ENCODE data around the gene RAPGEF5.

The RAPGEF5 gene

GRCh38 chr7:22280031-22280430 lies 76.9 kb downstream of the RAPGEF5 start:
- no peak for TF ChIP-seq CTCF (IDR thresholded peaks at IDR 0.05)
- TF ChIP-seq ZFX (IDR thresholded peaks at IDR 0.05; ENCODE audit: borderline replicate concordance): no peak
- no peak overlapping the region for H3K27ac ChIP-seq

GRCh38 chr7:22278660-22279059 lies 78.3 kb downstream of the RAPGEF5 start:
- no peak overlapping the region for H3K27ac ChIP-seq
- TF ChIP-seq ZFX (IDR thresholded peaks at IDR 0.05; ENCODE audit: borderline replicate concordance): no peak
- no peak for TF ChIP-seq CTCF (IDR thresholded peaks at IDR 0.05)

- TF ChIP-seq CTCF (IDR thresholded peaks at IDR 0.05): no peak
- no peak for TF ChIP-seq ZFX (IDR thresholded peaks at IDR 0.05; ENCODE audit: borderline replicate concordance)
- H3K27ac ChIP-seq: no peak overlapping the region
These were observed 79.6 kb downstream of the RAPGEF5 start for GRCh38 chr7:22277375-22277774.

- no peak overlapping the region for H3K27ac ChIP-seq
These were observed 81.3 kb downstream of the RAPGEF5 start for GRCh38 chr7:22275661-22276060.

GRCh38 chr7:22271311-22271710 lies 85.6 kb downstream of the RAPGEF5 start:
- TF ChIP-seq ZFX (IDR thresholded peaks at IDR 0.05; ENCODE audit: borderline replicate concordance) (no peak), CTCF (IDR thresholded peaks at IDR 0.05) (no peak)
- no peak overlapping the region for H3K27ac ChIP-seq

More at GRCh38 chr7:22275661-22276060, 81.3 kb downstream of the RAPGEF5 start:
- TF ChIP-seq ZFX (IDR thresholded peaks at IDR 0.05; ENCODE audit: borderline replicate concordance): no peak
- no peak for TF ChIP-seq CTCF (IDR thresholded peaks at IDR 0.05)

GRCh38 chr7:22270371-22270770 lies 86.6 kb downstream of the RAPGEF5 start:
- no peak for TF ChIP-seq ZFX (IDR thresholded peaks at IDR 0.05; ENCODE audit: borderline replicate concordance)
- TF ChIP-seq CTCF (IDR thresholded peaks at IDR 0.05): no peak

GRCh38 chr7:22269963-22270362 lies 87.0 kb downstream of the RAPGEF5 start:
- H3K27ac ChIP-seq: no peak overlapping the region
- TF ChIP-seq ZFX (IDR thresholded peaks at IDR 0.05; ENCODE audit: borderline replicate concordance): no peak
- TF ChIP-seq CTCF (IDR thresholded peaks at IDR 0.05): no peak

More at GRCh38 chr7:22270371-22270770, 86.6 kb downstream of the RAPGEF5 start:
- H3K27ac ChIP-seq: no peak overlapping the region

Data from 22Rv1 (cell line).